ENCODE data around the gene DNAH2.

DNAH2 gene

GRCh38 chr17:7702776-7703175 lies 14.8 kb upstream of the DNAH2 start:
- no peak for DNase-seq (ENCODE audit: low read depth)

GRCh38 chr17:7703584-7704479 lies 13.7 kb upstream of the DNAH2 start:
- no peak for DNase-seq (ENCODE audit: low read depth)

GRCh38 chr17:7704601-7705268 lies 12.8 kb upstream of the DNAH2 start, which contains the start of gene EFNB3:
Gene EFNB3, plus strand, starts transcription at chr17:7705202. Its CDS starts 397 bp downstream, at chr17:7705599.
- no peak for DNase-seq (ENCODE audit: low read depth)

GRCh38 chr17:7705269-7706255 lies 12.0 kb upstream of the DNAH2 start:
- DNase-seq (ENCODE audit: low read depth): no peak

GRCh38 chr17:7706631-7707354 lies 10.8 kb upstream of the DNAH2 start:
- no peak for DNase-seq (ENCODE audit: low read depth)

GRCh38 chr17:7707446-7707845 lies 10.1 kb upstream of the DNAH2 start:
- DNase-seq (ENCODE audit: low read depth): no peak

GRCh38 chr17:7707858-7708750 lies 9.4 kb upstream of the DNAH2 start:
- DNase-seq (ENCODE audit: low read depth): no peak

- DNase-seq (ENCODE audit: low read depth): no peak
Observed at GRCh38 chr17:7709031-7709430, 8.5 kb upstream of the DNAH2 start.

GRCh38 chr17:7710301-7710700 lies 7.2 kb upstream of the DNAH2 start:
- DNase-seq (ENCODE audit: low read depth): no peak

- DNase-seq (ENCODE audit: low read depth): no peak
Observed at GRCh38 chr17:7711051-7711755, 6.3 kb upstream of the DNAH2 start.

GRCh38 chr17:7712111-7712771 lies 5.3 kb upstream of the DNAH2 start:
- DNase-seq (ENCODE audit: low read depth): no peak

GRCh38 chr17:7713782-7714181 lies 3.8 kb upstream of the DNAH2 start:
- no peak for DNase-seq (ENCODE audit: low read depth)

- DNase-seq (ENCODE audit: low read depth): no peak
Observed at GRCh38 chr17:7714721-7715594, 2.6 kb upstream of the DNAH2 start.

GRCh38 chr17:7715936-7716886 lies 1.3 kb upstream of the DNAH2 start:
- no peak for DNase-seq (ENCODE audit: low read depth)

GRCh38 chr17:7717756-7718350 lies 309 bp downstream of the DNAH2 start:
- DNase-seq (ENCODE audit: low read depth): peak; percentile 11

GRCh38 chr17:7719661-7720060 lies 2.1 kb downstream of the DNAH2 start:
- no peak for DNase-seq (ENCODE audit: low read depth)

GRCh38 chr17:7720125-7720524 lies 2.6 kb downstream of the DNAH2 start:
- no peak for DNase-seq (ENCODE audit: low read depth)
